CD14-positive monocyte (primary cell): ENCODE data around the gene RANBP17. TPM values are rescaled to one million over a fixed set of nuclear protein-coding genes. Genes with fewer than 3 reads are reported as not detected.
"Not testable (repeated sequence)": the region's sequence is repeated elsewhere in the genome, so short reads cannot be mapped to it uniquely, and the experiment has no call there.

Experiments used
- DNase-seq, 3 donors: peaks; one replicate each; pipeline ENCODE4 v3.0.0-alpha.2; 2011 to 2022
- H2AFZ ChIP-seq: 2 replicates; pipeline ENCODE4 v1.6.0; 2012; ENCODE audit warnings: mild to moderate bottlenecking, low read depth, low read length, inconsistent platforms; ENCODE audit not compliant: insufficient read depth, poor library complexity, severe bottlenecking
- H3K27ac ChIP-seq, 2 donors: 1 replicate in 1 of 2; 2 replicates in 1 of 2; pipeline ENCODE4 v1.5.1; 2012 to 2013; ENCODE audit warnings: low read length in 2 of 2, control low read depth in 1 of 2, inconsistent platforms in 1 of 2, low read depth in 1 of 2, mild to moderate bottlenecking in 1 of 2
- H3K27me3 ChIP-seq, 2 donors: one replicate each; pipeline versions ENCODE4 v1.6.0 to v1.6.1; 2011 to 2013; ENCODE audit warnings: low read length in 2 of 2; ENCODE audit not compliant: control insufficient read depth in 2 of 2, insufficient read depth in 2 of 2
- H3K36me3 ChIP-seq, 2 donors: replicated peaks in 1 of 2; 1 replicate in 1 of 2; 2 replicates in 1 of 2; pipeline versions ENCODE4 v1.5.1 to v1.6.1; 2012 to 2013; ENCODE audit warnings: low read length in 2 of 2, control low read depth in 1 of 2, inconsistent platforms in 1 of 2, mild to moderate bottlenecking in 1 of 2; ENCODE audit not compliant: insufficient read depth in 2 of 2, control insufficient read depth in 1 of 2
- H3K4me1 ChIP-seq, 2 donors: 1 replicate in 1 of 2; 2 replicates in 1 of 2; pipeline versions ENCODE4 v1.5.1 to v1.6.1; 2012 to 2013; ENCODE audit warnings: low read length in 2 of 2, control low read depth in 1 of 2, inconsistent platforms in 1 of 2, mild to moderate bottlenecking in 1 of 2, moderate library complexity in 1 of 2; ENCODE audit not compliant: insufficient read depth in 2 of 2, control insufficient read depth in 1 of 2
- H3K4me2 ChIP-seq: replicated peaks from 2 replicates; pipeline ENCODE3; 2012; ENCODE audit warnings: low read length, moderate library complexity, mild to moderate bottlenecking; ENCODE audit not compliant: poor library complexity, severe bottlenecking; ENCODE audit errors: extremely low read depth
- H3K4me3 ChIP-seq, 3 experiments: fragments of 200-600 bp in 1 of 3; sonication (generic) in 1 of 3; replicated peaks in 1 of 3; 1 replicate in 2 of 3; 2 replicates in 1 of 3; pipeline ENCODE4 v1.5.1; 2011 to 2013; ENCODE audit warnings: low read length in 3 of 3, mild to moderate bottlenecking in 3 of 3, control low read depth in 2 of 3, low read depth in 2 of 3, inconsistent platforms in 1 of 3, moderate library complexity in 1 of 3
- H3K79me2 ChIP-seq: 2 replicates; pipeline ENCODE4 v1.6.0; 2012; ENCODE audit warnings: mild to moderate bottlenecking, control low read depth, inconsistent platforms, low read length, moderate library complexity; ENCODE audit not compliant: insufficient read depth
- H3K9ac ChIP-seq: 2 replicates; pipeline ENCODE4 v1.6.0; 2017; ENCODE audit warnings: low read length, mild to moderate bottlenecking; ENCODE audit not compliant: insufficient read depth, poor library complexity, severe bottlenecking
- H3K9me3 ChIP-seq, 2 donors: replicated peaks in 1 of 2; 1 replicate in 1 of 2; 2 replicates in 1 of 2; pipeline versions ENCODE4 v1.5.1 to v1.6.1; 2012 to 2013; ENCODE audit warnings: low read length in 2 of 2, control low read depth in 1 of 2; ENCODE audit not compliant: control insufficient read depth in 1 of 2, insufficient read depth in 1 of 2
- H4K20me1 ChIP-seq: 2 replicates; pipeline ENCODE4 v1.6.0; 2012; ENCODE audit warnings: mild to moderate bottlenecking, low read length, control low read depth, moderate library complexity; ENCODE audit not compliant: insufficient read depth
- H3K27ac Mint-ChIP-seq, 7 donors: one replicate each; pipeline ENCODE4 v1.8.0; 2020; ENCODE audit warnings: mild to moderate bottlenecking in 7 of 7, mixed read lengths in 7 of 7, moderate library complexity in 6 of 7, inconsistent platforms in 2 of 7
- H3K27me3 Mint-ChIP-seq, 3 donors: one replicate each; pipeline ENCODE4 v1.8.0; 2021 to 2022; ENCODE audit warnings: low read depth in 3 of 3, mild to moderate bottlenecking in 3 of 3, mixed read lengths in 3 of 3, moderate library complexity in 3 of 3, inconsistent platforms in 1 of 3
- H3K36me3 Mint-ChIP-seq, 2 donors: one replicate each; pipeline ENCODE4 v1.8.0; 2020; ENCODE audit warnings: mixed read lengths in 2 of 2, inconsistent platforms in 1 of 2, mild to moderate bottlenecking in 1 of 2
- H3K4me1 Mint-ChIP-seq: one replicate; pipeline ENCODE4 v1.8.0; 2020; ENCODE audit warnings: mild to moderate bottlenecking, mixed read lengths
- H3K4me3 Mint-ChIP-seq, 2 donors: one replicate each; pipeline ENCODE4 v1.8.0; 2020; ENCODE audit warnings: mild to moderate bottlenecking in 2 of 2, mixed read lengths in 2 of 2, moderate library complexity in 1 of 2
- H3K9me3 Mint-ChIP-seq, 7 donors: one replicate each; pipeline ENCODE4 v1.8.0; 2020 to 2022; ENCODE audit warnings: mixed read lengths in 7 of 7, mild to moderate bottlenecking in 6 of 7, moderate library complexity in 6 of 7, inconsistent platforms in 2 of 7
- WGBS: methylation state at CpG from one replicate; pipeline ENCODE4 v1.1.5; 2013; ENCODE audit warnings: missing lambda C conversion rate; ENCODE audit not compliant: insufficient coverage; 5-methylcytosine and 5-hydroxymethylcytosine counted together
- intact Hi-C, 2 donors: fragments of 100-400 bp; cut with micrococcal nuclease; formaldehyde crosslinking; loops; one replicate each; pipeline versions ENCODE4 v1.15.0 to v1.15.1; 2023
- polyA plus RNA-seq, 3 donors: library from polyadenylated mRNA; depleted of rRNA in 1 of 3; unstranded in 2 of 3; stranded (reverse) in 1 of 3; fragments of 300-500 nt in 2 of 3; fragments of >200 nt in 1 of 3; fragmentation: Illumina TruSeq in 2 of 3; gene quantifications; 1 replicate in 2 of 3; 2 replicates in 1 of 3; pipeline ENCODE4 v1.2.3, GENCODE V29; 2012 to 2021
- TF ChIP-seq, protein P1 (sequence below): fragments of 200-600 bp; IDR thresholded peaks from one replicate; pipeline ENCODE4 v1.8.0; 2022; ENCODE audit warnings: antibody characterized with exemption, mild to moderate bottlenecking

RANBP17 gene
- polyA plus RNA-seq, 3 donors: 0.07 to 0.13 TPM; not detected in 1

- DNase-seq: no peak
- Histone ChIP-seq H2AFZ (no peak overlapping the region), H3K9me3 (no peaks in the 10 kb centered on the region), H3K4me1 (no peaks in the 10 kb centered on the region), H3K4me3 (no peak overlapping the region), H3K4me2 (no peak overlapping the region), H3K27ac (no peak overlapping the region), H3K79me2 (no peaks in the 10 kb centered on the region), H3K36me3 (no peaks in the 10 kb centered on the region), H3K27me3 (no peaks in the 10 kb centered on the region), H3K9ac (no peak overlapping the region), H4K20me1 (no peaks in the 10 kb centered on the region)
- no peaks in the 10 kb centered on the region for H3K27me3 Mint-ChIP-seq
- H3K4me1 Mint-ChIP-seq: no peaks in the 10 kb centered on the region
- no peak overlapping the region for H3K4me3 Mint-ChIP-seq
- H3K9me3 Mint-ChIP-seq: peaks cover 0 to 6% (median 1%) of the 10 kb centered on the region in 7 donors
- WGBS: no CpG with 5 or more reads among the region's 3 CpGs
- intact Hi-C loops: no loop called here
- no peak overlapping the region for H3K27ac Mint-ChIP-seq
- H3K36me3 Mint-ChIP-seq: no peaks in the 10 kb centered on the region
- TF ChIP-seq, protein P1, sequence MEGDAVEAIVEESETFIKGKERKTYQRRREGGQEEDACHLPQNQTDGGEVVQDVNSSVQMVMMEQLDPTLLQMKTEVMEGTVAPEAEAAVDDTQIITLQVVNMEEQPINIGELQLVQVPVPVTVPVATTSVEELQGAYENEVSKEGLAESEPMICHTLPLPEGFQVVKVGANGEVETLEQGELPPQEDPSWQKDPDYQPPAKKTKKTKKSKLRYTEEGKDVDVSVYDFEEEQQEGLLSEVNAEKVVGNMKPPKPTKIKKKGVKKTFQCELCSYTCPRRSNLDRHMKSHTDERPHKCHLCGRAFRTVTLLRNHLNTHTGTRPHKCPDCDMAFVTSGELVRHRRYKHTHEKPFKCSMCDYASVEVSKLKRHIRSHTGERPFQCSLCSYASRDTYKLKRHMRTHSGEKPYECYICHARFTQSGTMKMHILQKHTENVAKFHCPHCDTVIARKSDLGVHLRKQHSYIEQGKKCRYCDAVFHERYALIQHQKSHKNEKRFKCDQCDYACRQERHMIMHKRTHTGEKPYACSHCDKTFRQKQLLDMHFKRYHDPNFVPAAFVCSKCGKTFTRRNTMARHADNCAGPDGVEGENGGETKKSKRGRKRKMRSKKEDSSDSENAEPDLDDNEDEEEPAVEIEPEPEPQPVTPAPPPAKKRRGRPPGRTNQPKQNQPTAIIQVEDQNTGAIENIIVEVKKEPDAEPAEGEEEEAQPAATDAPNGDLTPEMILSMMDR: no peak
Observed at GRCh38 chr5:171175746-171176145, 313.9 kb downstream of the RANBP17 start.

- H4K20me1 ChIP-seq, H3K4me1 Mint-ChIP-seq, H3K9me3 ChIP-seq, H3K27ac Mint-ChIP-seq, H3K36me3 ChIP-seq, H3K4me1 ChIP-seq, H3K79me2 ChIP-seq, H3K36me3 Mint-ChIP-seq, H3K9ac ChIP-seq, intact Hi-C loops, H3K4me3 ChIP-seq, H3K27me3 Mint-ChIP-seq, H3K9me3 Mint-ChIP-seq, H3K4me2 ChIP-seq, H3K4me3 Mint-ChIP-seq, H2AFZ ChIP-seq, H3K27ac ChIP-seq, H3K27me3 ChIP-seq, DNase-seq: not testable (repeated sequence)
- no CpG with 5 or more reads among the region's 5 CpGs for WGBS
Observed at GRCh38 chr5:171178190-171178589, 316.4 kb downstream of the RANBP17 start.
